ENCODE results near the gene GPR162. TPM values are rescaled to one million over a fixed set of nuclear protein-coding genes. Genes with fewer than 3 reads are reported as not detected.

Gene GPR162
- total and polyA plus RNA-seq, 2 of the 4 experiments (the other 2 are of a cell fraction) = 2.9 to 6.0 TPM

GRCh38 chr12:6827982-6828780, 6.6 kb downstream of the GPR162 start, which contains the start of gene P3H3:
P3H3 (plus strand) TSS chr12:6828407; CDS start chr12:6828441, 34 bp downstream.
- H2AK5ac ChIP-seq (ENCODE audit: low read depth, low read length) = peak within 1 kb of the TSS; percentile 97
- no peaks in the 10 kb centered on the region for H3K9me3 ChIP-seq (ENCODE audit: control insufficient read depth, insufficient read depth, low read length)
- in situ Hi-C loops (cut with MboI; ENCODE audit: low sequenced_read_pairs) (loop anchor here (5.0 to 10.0 kb wide), 2 partner anchors 76 to 213 kb away; partner anchors contain the start of gene MLF2), intact Hi-C loops (cut with micrococcal nuclease) (loop anchor here (5.0 kb wide), 1 partner anchor 141 kb away; the partner anchor contains the start of gene ZNF384), dilution Hi-C loops (cut with HindIII; ENCODE audit: low sequenced_read_pairs, unreplicated experiment) (no loop called here)
- peaks cover 21% of the 10 kb centered on the region for H3K36me3 ChIP-seq (ENCODE audit: control insufficient read depth, insufficient read depth, low read length)
- H3K27me3 ChIP-seq (ENCODE audit: control insufficient read depth, insufficient read depth, low read length) = no peaks in the 10 kb centered on the region
- peak within 1 kb of the TSS; percentile 97 for H3K4ac ChIP-seq (ENCODE audit: low read depth, low read length)
- H3K4me3 ChIP-seq (ENCODE audit: insufficient read depth, low read depth, low read length) = peak within 1 kb of the TSS; percentile 91
- BruUV-seq (replicated peaks) = TSS peak; percentile 85
- TF ChIP-seq MAFK (IDR thresholded peaks at IDR 0.05; ENCODE audit: low read depth, low read length) (peak; percentile 79), RAD21 (IDR thresholded peaks at IDR 0.05; ENCODE audit: low read length) (no peak), CTCF (conservative IDR thresholded peaks at IDR 0.05; ENCODE audit: low read depth, low read length) (0 out of 2 replicates have a peak, but pooled peaks have one; percentile 18), MAZ (IDR thresholded peaks at IDR 0.05; ENCODE audit: borderline replicate concordance, low read depth, low read length) (0 out of 2 replicates have a peak, but pooled peaks have one; percentile 16), BHLHE40 (IDR thresholded peaks at IDR 0.05; ENCODE audit: low read depth, low read length) (no peak)
- peak within 1 kb of the TSS; percentile 97 for H3K23ac ChIP-seq (ENCODE audit: low read depth, low read length)
- WGBS, 2 experiments (ENCODE audit: extremely low coverage in 2 of 2, insufficient read length in 1 of 2) = 1% methylated on average over 37 of the region's 60 CpGs; no CpG with 5 or more reads in 1 of the 2 experiments
- ChIA-PET CTCF (interaction anchor here (0.7 kb wide), 1 partner anchor 104 kb away, joined by 3 read pairs; the partner anchor contains the start of gene COPS7A), POLR2A (ENCODE audit: unreplicated experiment) (interaction anchor here (0.8 kb wide), 1 partner anchor 258 kb away, joined by 3 read pairs; no protein-coding TSS in a partner anchor)
- peak within 1 kb of the TSS; percentile 87 for H3K18ac ChIP-seq (ENCODE audit: low read depth, low read length)
- peak; percentile 47 for DNase-seq
- H2AK9ac ChIP-seq (replicated peaks; ENCODE audit: low read depth, low read length, poor library complexity) = peak within 1 kb of the TSS; percentile 93
- H2BK120ac ChIP-seq (ENCODE audit: low read depth, low read length) = peak within 1 kb of the TSS; percentile 85
- H3K14ac ChIP-seq (replicated peaks; ENCODE audit: low read depth, low read length) = peak within 1 kb of the TSS; percentile 99
- H3K56ac ChIP-seq (ENCODE audit: extremely low read depth, insufficient read depth, low read length) = peak within 1 kb of the TSS; percentile 91
- peak within 1 kb of the TSS; percentile 92 for H3K9ac ChIP-seq (ENCODE audit: low read depth, low read length)
- H3K27ac ChIP-seq (ENCODE audit: insufficient read depth, low read length) = peak within 1 kb of the TSS; percentile 96
- peak; percentile 7 for ATAC-seq (ENCODE audit: low read depth)
- H4K20me1 ChIP-seq (ENCODE audit: insufficient read depth, low read length) = peaks cover 9% of the 10 kb centered on the region; the same call in 1 of the 2 replicates
- 0 out of 3 replicates have a peak within 1 kb of the TSS, but pooled peaks have one; percentile 14 for H2BK15ac ChIP-seq (ENCODE audit: low read depth, low read length)
- H2AFZ ChIP-seq (replicated peaks; ENCODE audit: low read length, poor library complexity) = peak within 1 kb of the TSS; percentile 96
- H2BK20ac ChIP-seq (ENCODE audit: low read depth, low read length) = 0 out of 2 replicates have a peak within 1 kb of the TSS, but pooled peaks have one; percentile 49
- H4K91ac ChIP-seq (ENCODE audit: insufficient read depth, low read depth, low read length) = peak within 1 kb of the TSS; percentile 95
- peak within 1 kb of the TSS; percentile 89 for H2BK5ac ChIP-seq (ENCODE audit: low read depth, low read length, poor library complexity, severe bottlenecking)
- H3K9me1 ChIP-seq (ENCODE audit: insufficient read depth, low read length) = peaks cover 6% of the 10 kb centered on the region
- H4K5ac ChIP-seq (ENCODE audit: low read depth, low read length) = peak within 1 kb of the TSS; percentile 85
- H3K4me1 ChIP-seq (ENCODE audit: control insufficient read depth, insufficient read depth, low read length) = peaks cover 15% of the 10 kb centered on the region
- peaks cover 11 to 66% of the 10 kb centered on the region in 2 experiments for H3K79me1 ChIP-seq (ENCODE audit: low read depth in 1 of 2, low read length in 2 of 2)
- H3K4me2 ChIP-seq (ENCODE audit: low read depth, low read length) = peak within 1 kb of the TSS; percentile 85
- peak within 1 kb of the TSS; percentile 78 to 97 for H4K8ac ChIP-seq (ENCODE audit: low read depth in 2 of 2, low read length in 2 of 2)

All from IMR-90 (cell line).